K562 (cell line): ENCODE results near the gene CHRM3. TPM values are rescaled to one million over a fixed set of nuclear protein-coding genes. Genes with fewer than 3 reads are reported as not detected.

Experiments used
- ATAC-seq: fragments of 200-7000 bp; cut with Tn5 transposase; 3 replicates; pipeline ENCODE4 v1.9.1; 2020; ENCODE audit warnings: moderate library complexity
- BruUV-seq: library from RNA; stranded (reverse); fragments of 400-500 nt; replicated peaks from 2 replicates; lab custom pipeline; 2021; lab: Mats Ljungman, UMichigan
- CTCF ChIA-PET: fragments of 300-600 bp; formaldehyde crosslinking; extraction: SDS; loops from one replicate; lab custom pipeline; 2021; ENCODE audit warnings: low intra/inter-chr PET ratio; lab: Yijun Ruan, JAX
- POLR2A ChIA-PET: fragments of 300-600, 350-650 bp; sonication (Branson Sonifier 250); formaldehyde crosslinking; extraction: SDS; loops from one replicate; lab custom pipeline; 2021; ENCODE audit warnings: antibody characterized with exemption, inconsistent platforms; lab: Yijun Ruan, JAX
- DNase-seq, 4 experiments: peaks; one replicate each; pipeline versions ENCODE4 v3.0.0 to v3.0.0-alpha.2; 2011 to 2018; ENCODE audit warnings: low spot score in 3 of 4, mixed read lengths in 3 of 4; ENCODE audit errors: extremely low read depth in 1 of 4
- FAIRE-seq: peaks from 2 replicates; lab custom pipeline; 2011; peaks lifted over from hg19 to GRCh38; lab: Jason Lieb, UNC
- H2AFZ ChIP-seq: 2 replicates; pipeline ENCODE4 v1.6.0; 2011; ENCODE audit warnings: low read depth, low read length, control low read depth, inconsistent platforms
- H3K27ac ChIP-seq: fragments of 200-600 bp; 3 replicates; pipeline ENCODE4 v1.8.0; 2011; ENCODE audit warnings: low read depth, mild to moderate bottlenecking, control low read depth, inconsistent platforms, low read length, moderate library complexity, mixed read lengths; ENCODE audit errors: extremely low read depth
- H3K27me3 ChIP-seq, 2 experiments: fragments of 300-600 bp in 1 of 2; 2 replicates in 1 of 2; 3 replicates in 1 of 2; pipeline versions ENCODE4 v1.6.0 to v1.8.0; 2011; ENCODE audit warnings: inconsistent platforms in 2 of 2, low read length in 2 of 2, mild to moderate bottlenecking in 1 of 2, mixed read lengths in 1 of 2, moderate library complexity in 1 of 2; ENCODE audit not compliant: control insufficient read depth in 2 of 2, insufficient read depth in 2 of 2
- H3K36me3 ChIP-seq: fragments of 300-600 bp; 3 replicates; pipeline ENCODE4 v1.8.0; 2011; ENCODE audit warnings: mild to moderate bottlenecking, low read length, inconsistent platforms; ENCODE audit not compliant: control insufficient read depth, insufficient read depth
- H3K4me1 ChIP-seq, 2 experiments: fragments of 200-600 bp in 1 of 2; replicated peaks in 1 of 2; 2 replicates in 1 of 2; 3 replicates in 1 of 2; pipeline versions ENCODE4 v1.5.1 to v1.8.0; 2011; ENCODE audit warnings: inconsistent platforms in 2 of 2, low read length in 2 of 2, mild to moderate bottlenecking in 1 of 2, mixed read lengths in 1 of 2, moderate library complexity in 1 of 2; ENCODE audit not compliant: control insufficient read depth in 2 of 2, insufficient read depth in 2 of 2
- H3K4me2 ChIP-seq: 2 replicates; pipeline ENCODE4 v1.6.1; 2011; ENCODE audit warnings: low read length, control low read depth, inconsistent platforms, mixed read lengths; ENCODE audit not compliant: insufficient read depth
- H3K4me3 ChIP-seq: fragments of 200-600 bp; sonication (generic), shearing (Covaris generic); 2 replicates; pipeline ENCODE4 v1.5.1; 2016; ENCODE audit warnings: control low read depth, inconsistent platforms
- H3K79me2 ChIP-seq: fragments of 200-600 bp; 3 replicates; pipeline ENCODE4 v1.8.0; 2011; ENCODE audit warnings: low read length, inconsistent platforms; ENCODE audit not compliant: control insufficient read depth, insufficient read depth
- H3K9ac ChIP-seq, 2 experiments: 2 replicates each; pipeline versions ENCODE4 v1.6.0 to v1.6.1; 2011; ENCODE audit warnings: low read depth in 2 of 2, low read length in 2 of 2, control low read depth in 1 of 2, inconsistent platforms in 1 of 2, mild to moderate bottlenecking in 1 of 2, mixed read lengths in 1 of 2; ENCODE audit not compliant: insufficient read depth in 1 of 2
- H3K9me1 ChIP-seq: one replicate; pipeline ENCODE4 v1.6.0; 2011; ENCODE audit warnings: inconsistent platforms, mild to moderate bottlenecking, low read length, moderate library complexity; ENCODE audit not compliant: control insufficient read depth, insufficient read depth
- H3K9me3 ChIP-seq: replicated peaks from 2 replicates; pipeline ENCODE4 v1.5.1; 2011; ENCODE audit warnings: low read depth, low read length, inconsistent platforms; ENCODE audit not compliant: control insufficient read depth, insufficient read depth
- H4K20me1 ChIP-seq: replicated peaks from 2 replicates; pipeline ENCODE4 v1.6.1; 2011; ENCODE audit warnings: low read length, inconsistent platforms, mixed read lengths; ENCODE audit not compliant: control insufficient read depth, insufficient read depth
- ZNF316 ChIP-seq: fragments of 450-650 bp; IDR thresholded peaks from 2 replicates; pipeline ENCODE4 v1.6.1; 2016
- WGBS: fragments of 100-300 bp; shearing (Covaris generic); methylation state at CpG from one replicate; pipeline ENCODE4 v1.1.6; 2016; ENCODE audit warnings: low coverage, mixed read lengths; ENCODE audit not compliant: insufficient coverage; ENCODE audit errors: missing lambda C conversion rate; 5-methylcytosine and 5-hydroxymethylcytosine counted together
- in situ Hi-C: fragments of 300-500 bp; cut with MboI; formaldehyde crosslinking; loops from 4 replicates; pipeline ENCODE4 v1.15.0; 2018; ENCODE audit warnings: inconsistent platforms, mixed read lengths
- intact Hi-C: fragments of 100-400 bp; cut with micrococcal nuclease; formaldehyde crosslinking; loops from 2 replicates; pipeline ENCODE4 v1.14.2; 2022
- polyA plus RNA-seq, 8 experiments: library from polyadenylated mRNA; depleted of rRNA in 4 of 8; stranded (reverse) in 5 of 8; unstranded in 3 of 8; fragments of >200 nt; fragmentation: Nextera tagmentation in 2 of 8; fragmentation: Illumina TruSeq in 1 of 8; extraction: Ambion mirVana in 2 of 8; extraction: Trizol in 1 of 8; gene quantifications; 2 replicates each; pipeline versions ENCODE4 v1.2.1 to v1.2.3, GENCODE V29; 2011 to 2014; ENCODE audit warnings: inconsistent platforms in 1 of 8, missing spikeins in 1 of 8
- total RNA-seq, 7 experiments: library from RNA; depleted of rRNA in 6 of 7; stranded (reverse); fragments of >200 nt in 6 of 7; fragmentation: Illumina TruSeq in 2 of 7; extraction: Trizol in 2 of 7; gene quantifications; 2 replicates each; pipeline versions ENCODE4 v1.2.1 to v1.2.3, GENCODE V29; 2011 to 2021; ENCODE audit warnings: low replicate concordance in 1 of 7
- TF ChIP-seq, protein P1 (sequence below): fragments of 250-450 bp; sonication (Bioruptor Pico); IDR thresholded peaks from 2 replicates; pipeline ENCODE4 v1.4.0; 2020; ENCODE audit warnings: mild to moderate bottlenecking, moderate library complexity, borderline replicate concordance
- TF ChIP-seq, protein P2 (sequence below), 2 experiments: IDR thresholded peaks in 1 of 2; conservative IDR thresholded peaks in 1 of 2; 2 replicates each; pipeline ENCODE4 v1.6.1; 2016; ENCODE audit warnings: low read depth in 2 of 2, mild to moderate bottlenecking in 1 of 2, missing compliant biosample characterization in 1 of 2, missing genetic modification characterization in 1 of 2, moderate library complexity in 1 of 2

Gene CHRM3
- total and polyA plus RNA-seq, 9 of the 15 experiments (the other 6 are each of a cell fraction or from before 2014, with no cell fraction given) = 0.03 to 0.18 (median 0.05) TPM; not detected in 4

DNA sequence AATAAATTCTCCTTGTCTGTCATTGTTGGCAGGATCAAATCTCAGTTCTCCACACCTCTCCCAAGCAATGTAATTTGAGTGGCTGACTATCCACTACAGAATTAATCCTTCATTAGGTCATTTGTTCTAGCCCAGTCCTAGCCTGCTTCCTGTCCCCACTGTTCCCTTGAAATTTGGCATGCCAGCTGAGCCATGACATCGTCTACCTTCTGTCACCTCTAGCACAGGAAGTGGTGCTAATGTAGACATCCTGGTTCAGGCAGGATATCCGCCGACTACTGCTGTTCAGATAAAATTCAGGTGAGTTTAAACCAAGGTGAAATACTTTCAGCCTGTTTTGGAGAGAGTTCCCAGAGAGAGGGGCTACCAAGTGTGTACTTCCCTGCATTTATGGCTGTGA is 5.9 kb downstream of the CHRM3 start (continued):
- TF ChIP-seq, protein P1, sequence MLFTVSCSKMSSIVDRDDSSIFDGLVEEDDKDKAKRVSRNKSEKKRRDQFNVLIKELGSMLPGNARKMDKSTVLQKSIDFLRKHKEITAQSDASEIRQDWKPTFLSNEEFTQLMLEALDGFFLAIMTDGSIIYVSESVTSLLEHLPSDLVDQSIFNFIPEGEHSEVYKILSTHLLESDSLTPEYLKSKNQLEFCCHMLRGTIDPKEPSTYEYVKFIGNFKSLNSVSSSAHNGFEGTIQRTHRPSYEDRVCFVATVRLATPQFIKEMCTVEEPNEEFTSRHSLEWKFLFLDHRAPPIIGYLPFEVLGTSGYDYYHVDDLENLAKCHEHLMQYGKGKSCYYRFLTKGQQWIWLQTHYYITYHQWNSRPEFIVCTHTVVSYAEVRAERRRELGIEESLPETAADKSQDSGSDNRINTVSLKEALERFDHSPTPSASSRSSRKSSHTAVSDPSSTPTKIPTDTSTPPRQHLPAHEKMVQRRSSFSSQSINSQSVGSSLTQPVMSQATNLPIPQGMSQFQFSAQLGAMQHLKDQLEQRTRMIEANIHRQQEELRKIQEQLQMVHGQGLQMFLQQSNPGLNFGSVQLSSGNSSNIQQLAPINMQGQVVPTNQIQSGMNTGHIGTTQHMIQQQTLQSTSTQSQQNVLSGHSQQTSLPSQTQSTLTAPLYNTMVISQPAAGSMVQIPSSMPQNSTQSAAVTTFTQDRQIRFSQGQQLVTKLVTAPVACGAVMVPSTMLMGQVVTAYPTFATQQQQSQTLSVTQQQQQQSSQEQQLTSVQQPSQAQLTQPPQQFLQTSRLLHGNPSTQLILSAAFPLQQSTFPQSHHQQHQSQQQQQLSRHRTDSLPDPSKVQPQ (CRISPR knock-in tag) = no peak

DNA sequence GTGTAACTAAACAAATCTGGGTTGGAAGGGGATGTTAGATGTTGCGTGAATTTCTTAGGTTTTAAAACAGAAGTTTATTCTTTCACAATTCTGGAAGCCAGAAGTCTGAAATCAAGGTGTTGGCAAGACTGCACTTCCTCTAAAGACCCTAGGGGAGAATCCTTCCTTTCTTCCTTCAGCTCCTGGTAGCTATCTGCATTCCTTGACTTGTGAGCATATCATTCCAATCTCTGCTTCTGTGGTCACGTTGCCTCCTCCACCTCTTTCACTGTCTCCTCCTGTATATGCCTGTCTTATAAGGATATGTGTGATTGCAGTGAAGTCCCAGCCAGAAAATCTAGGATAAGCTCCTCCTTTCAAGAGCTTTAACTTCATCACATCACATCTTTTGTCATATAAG is 7.7 kb downstream of the CHRM3 start:
- Histone ChIP-seq H3K36me3 (no peaks in the 10 kb centered on the region), H2AFZ (no peak overlapping the region), H4K20me1 (no peaks in the 10 kb centered on the region), H3K79me2 (no peaks in the 10 kb centered on the region), H3K9me1 (no peaks in the 10 kb centered on the region), H3K9ac (no peak overlapping the region), H3K4me2 (no peak overlapping the region), H3K9me3 (no peaks in the 10 kb centered on the region), H3K27me3 (no peaks in the 10 kb centered on the region), H3K27ac (no peak overlapping the region), H3K4me3 (no peak overlapping the region), H3K4me1 (no peaks in the 10 kb centered on the region)
- POLR2A ChIA-PET = no interaction called here
- intact Hi-C loops (no loop called here), in situ Hi-C loops (no loop called here)
- TF ChIP-seq, protein P2, sequence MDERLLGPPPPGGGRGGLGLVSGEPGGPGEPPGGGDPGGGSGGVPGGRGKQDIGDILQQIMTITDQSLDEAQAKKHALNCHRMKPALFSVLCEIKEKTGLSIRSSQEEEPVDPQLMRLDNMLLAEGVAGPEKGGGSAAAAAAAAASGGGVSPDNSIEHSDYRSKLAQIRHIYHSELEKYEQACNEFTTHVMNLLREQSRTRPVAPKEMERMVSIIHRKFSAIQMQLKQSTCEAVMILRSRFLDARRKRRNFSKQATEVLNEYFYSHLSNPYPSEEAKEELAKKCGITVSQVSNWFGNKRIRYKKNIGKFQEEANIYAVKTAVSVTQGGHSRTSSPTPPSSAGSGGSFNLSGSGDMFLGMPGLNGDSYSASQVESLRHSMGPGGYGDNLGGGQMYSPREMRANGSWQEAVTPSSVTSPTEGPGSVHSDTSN (CRISPR knock-in tag; IDR thresholded peaks at IDR 0.05; ENCODE audit: low read depth) = no peak
- TF ChIP-seq, protein P2 (tag; conservative IDR thresholded peaks at IDR 0.05; ENCODE audit: low read depth) = no peak
- TF ChIP-seq ZNF316 = no peak
- ATAC-seq (no peak), FAIRE-seq (no peak), DNase-seq (no peak)
- CTCF ChIA-PET = no interaction called here
- WGBS = 0% methylated on average over 2 of the region's 2 CpGs
- BruUV-seq = no TSS peak
